ENCODE data around the gene C9orf78.

GRCh38 chr9:129823542-129823934 lies 11.5 kb downstream of the C9orf78 start:
- TF ChIP-seq POLR2AphosphoS5 (IDR thresholded peaks at IDR 0.05; ENCODE audit: low read depth, low read length) (no peak), POLR2A (IDR thresholded peaks at IDR 0.05; ENCODE audit: low read depth, low read length) (no peak), PAX5 (IDR thresholded peaks at IDR 0.05; ENCODE audit: insufficient read depth, low read length, severe bottlenecking) (no peak), TAF1 (IDR thresholded peaks at IDR 0.05; ENCODE audit: low read depth, low read length) (no peak), SPI1 (IDR thresholded peaks at IDR 0.05; ENCODE audit: low read depth, low read length) (no peak), POU2F2 (IDR thresholded peaks at IDR 0.05; ENCODE audit: low read depth, low read length) (no peak)
